ENCODE measurements around the gene CDKL2.

DNA sequence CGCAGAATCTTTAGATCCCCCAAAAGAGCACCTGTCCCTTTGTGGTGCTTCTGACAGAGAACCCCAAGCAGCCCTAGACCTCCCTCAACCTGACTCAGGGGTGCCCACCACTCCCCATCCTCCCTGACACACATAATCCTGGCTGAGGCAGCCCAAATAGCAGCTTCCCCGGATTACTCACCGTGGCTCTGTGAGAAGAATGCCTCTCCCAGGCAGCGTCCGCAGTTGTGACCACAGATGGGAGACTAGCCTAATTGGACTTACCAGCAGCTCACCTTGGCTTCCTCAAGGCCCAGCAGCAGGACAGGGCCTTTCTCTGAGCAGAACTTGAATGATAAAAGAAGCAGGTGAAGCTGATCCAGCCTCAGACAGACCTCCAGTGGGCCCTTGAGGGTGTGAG is 84.8 kb downstream of the CDKL2 start:
- TF ChIP-seq, protein P1, sequence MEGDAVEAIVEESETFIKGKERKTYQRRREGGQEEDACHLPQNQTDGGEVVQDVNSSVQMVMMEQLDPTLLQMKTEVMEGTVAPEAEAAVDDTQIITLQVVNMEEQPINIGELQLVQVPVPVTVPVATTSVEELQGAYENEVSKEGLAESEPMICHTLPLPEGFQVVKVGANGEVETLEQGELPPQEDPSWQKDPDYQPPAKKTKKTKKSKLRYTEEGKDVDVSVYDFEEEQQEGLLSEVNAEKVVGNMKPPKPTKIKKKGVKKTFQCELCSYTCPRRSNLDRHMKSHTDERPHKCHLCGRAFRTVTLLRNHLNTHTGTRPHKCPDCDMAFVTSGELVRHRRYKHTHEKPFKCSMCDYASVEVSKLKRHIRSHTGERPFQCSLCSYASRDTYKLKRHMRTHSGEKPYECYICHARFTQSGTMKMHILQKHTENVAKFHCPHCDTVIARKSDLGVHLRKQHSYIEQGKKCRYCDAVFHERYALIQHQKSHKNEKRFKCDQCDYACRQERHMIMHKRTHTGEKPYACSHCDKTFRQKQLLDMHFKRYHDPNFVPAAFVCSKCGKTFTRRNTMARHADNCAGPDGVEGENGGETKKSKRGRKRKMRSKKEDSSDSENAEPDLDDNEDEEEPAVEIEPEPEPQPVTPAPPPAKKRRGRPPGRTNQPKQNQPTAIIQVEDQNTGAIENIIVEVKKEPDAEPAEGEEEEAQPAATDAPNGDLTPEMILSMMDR (IDR thresholded peaks at IDR 0.05): no peak
- TF ChIP-seq POLR2A (IDR thresholded peaks at IDR 0.05): no peak

All from uterus (tissue), 2 donors.